Left ventricle myocardium inferior (tissue), 1 donor: ENCODE data around the gene BCAS3. TPM values are rescaled to one million over a fixed set of nuclear protein-coding genes. Genes with fewer than 3 reads are reported as not detected.

Source experiments
- DNase-seq: peaks from one replicate; pipeline ENCODE4 v3.0.0-alpha.2; 2020
- H3K27ac ChIP-seq: fragments of 200-600 bp; replicated peaks from 2 replicates; pipeline ENCODE4 v1.8.0; 2021
- H3K27me3 ChIP-seq: fragments of 200-600 bp; 2 replicates; pipeline ENCODE4 v1.8.0; 2021; ENCODE audit warnings: low read depth
- H3K36me3 ChIP-seq: fragments of 200-600 bp; 2 replicates; pipeline ENCODE4 v1.8.0; 2021
- H3K4me1 ChIP-seq: fragments of 200-600 bp; 2 replicates; pipeline ENCODE4 v1.8.0; 2021
- H3K4me3 ChIP-seq: fragments of 200-600 bp; 2 replicates; pipeline ENCODE4 v1.8.0; 2021; ENCODE audit warnings: mild to moderate bottlenecking, moderate library complexity
- H3K9me3 ChIP-seq: fragments of 200-600 bp; replicated peaks from 2 replicates; pipeline ENCODE4 v1.8.0; 2021
- intact Hi-C: fragments of 100-400 bp; cut with micrococcal nuclease; formaldehyde crosslinking; loops from one replicate; pipeline ENCODE4 v1.11.0; 2022
- total RNA-seq: library from RNA; stranded (reverse); fragmentation: NEBNext Ultra II Directional; extraction: Animal tissue kit (Norgen Biotek cat#: 25700); gene quantifications from one replicate; pipeline ENCODE4 v1.2.1, GENCODE V29; 2021
- TF ChIP-seq, protein P1 (sequence below): fragments of 200-600 bp; IDR thresholded peaks from 2 replicates; pipeline ENCODE4 v1.8.0; 2021; ENCODE audit warnings: antibody characterized with exemption, mild to moderate bottlenecking, borderline replicate concordance
- donor health status: DM: no; HTN: yes; CAD: no; lungs with severe emphysema.

Gene BCAS3
- total RNA-seq, 1 donor from 2014 or later: 16.5 TPM

DNA sequence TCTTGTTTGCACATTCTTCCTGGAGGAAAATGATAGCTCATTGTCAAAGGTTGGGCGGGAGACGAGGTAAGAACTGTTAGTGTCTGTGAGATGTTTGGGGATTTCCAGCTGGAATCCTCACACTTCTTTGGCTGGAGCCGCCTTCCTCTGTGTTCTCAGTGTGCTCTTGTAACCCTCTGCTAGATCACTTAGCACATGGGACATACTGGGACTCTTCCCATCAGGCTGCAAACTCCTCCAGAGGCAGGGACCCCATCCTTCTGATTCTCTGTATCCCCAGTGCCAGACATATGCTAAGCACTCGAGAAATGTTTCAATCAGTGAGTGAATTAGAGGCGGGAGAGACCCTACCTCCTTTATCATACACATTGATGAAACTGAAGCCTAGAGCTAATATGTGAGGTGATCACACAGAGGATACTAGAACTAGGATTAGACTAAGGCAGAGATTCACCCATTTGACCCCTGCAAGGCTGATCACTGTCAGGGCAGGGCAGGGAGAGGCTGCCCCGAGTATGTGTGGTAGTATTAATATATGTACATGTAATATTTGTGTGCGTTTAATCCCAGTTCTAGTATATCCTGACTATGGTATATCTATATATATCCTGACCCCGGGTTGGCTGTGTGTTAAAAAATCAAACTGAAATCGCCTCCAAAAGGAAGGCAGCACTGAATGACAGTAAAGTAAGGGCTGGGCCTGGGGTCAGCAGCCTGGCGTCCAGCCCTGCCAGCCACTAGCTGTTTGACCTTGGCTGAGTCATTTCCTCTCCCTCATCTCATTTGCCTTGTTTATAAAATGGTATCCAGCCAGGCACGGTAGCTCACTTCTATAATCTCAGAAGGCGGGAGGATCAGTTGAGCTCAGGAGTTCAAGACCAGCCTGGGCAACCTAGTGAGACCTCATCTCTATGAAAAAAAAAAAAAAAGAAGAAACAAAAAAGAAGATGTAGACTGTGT is 646.5 kb downstream of the BCAS3 start:
- peaks cover 44% of the 10 kb centered on the region for H3K4me1 ChIP-seq
- DNase-seq: no peak
- no peaks in the 10 kb centered on the region for H3K9me3 ChIP-seq
- TF ChIP-seq, protein P1, sequence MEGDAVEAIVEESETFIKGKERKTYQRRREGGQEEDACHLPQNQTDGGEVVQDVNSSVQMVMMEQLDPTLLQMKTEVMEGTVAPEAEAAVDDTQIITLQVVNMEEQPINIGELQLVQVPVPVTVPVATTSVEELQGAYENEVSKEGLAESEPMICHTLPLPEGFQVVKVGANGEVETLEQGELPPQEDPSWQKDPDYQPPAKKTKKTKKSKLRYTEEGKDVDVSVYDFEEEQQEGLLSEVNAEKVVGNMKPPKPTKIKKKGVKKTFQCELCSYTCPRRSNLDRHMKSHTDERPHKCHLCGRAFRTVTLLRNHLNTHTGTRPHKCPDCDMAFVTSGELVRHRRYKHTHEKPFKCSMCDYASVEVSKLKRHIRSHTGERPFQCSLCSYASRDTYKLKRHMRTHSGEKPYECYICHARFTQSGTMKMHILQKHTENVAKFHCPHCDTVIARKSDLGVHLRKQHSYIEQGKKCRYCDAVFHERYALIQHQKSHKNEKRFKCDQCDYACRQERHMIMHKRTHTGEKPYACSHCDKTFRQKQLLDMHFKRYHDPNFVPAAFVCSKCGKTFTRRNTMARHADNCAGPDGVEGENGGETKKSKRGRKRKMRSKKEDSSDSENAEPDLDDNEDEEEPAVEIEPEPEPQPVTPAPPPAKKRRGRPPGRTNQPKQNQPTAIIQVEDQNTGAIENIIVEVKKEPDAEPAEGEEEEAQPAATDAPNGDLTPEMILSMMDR: no peak
- no peaks in the 10 kb centered on the region for H3K27me3 ChIP-seq
- peak overlapping the region; percentile 79 for H3K27ac ChIP-seq
- no peaks in the 10 kb centered on the region for H3K36me3 ChIP-seq
- H3K4me3 ChIP-seq: no peak overlapping the region
- intact Hi-C loops: no loop called here

DNA sequence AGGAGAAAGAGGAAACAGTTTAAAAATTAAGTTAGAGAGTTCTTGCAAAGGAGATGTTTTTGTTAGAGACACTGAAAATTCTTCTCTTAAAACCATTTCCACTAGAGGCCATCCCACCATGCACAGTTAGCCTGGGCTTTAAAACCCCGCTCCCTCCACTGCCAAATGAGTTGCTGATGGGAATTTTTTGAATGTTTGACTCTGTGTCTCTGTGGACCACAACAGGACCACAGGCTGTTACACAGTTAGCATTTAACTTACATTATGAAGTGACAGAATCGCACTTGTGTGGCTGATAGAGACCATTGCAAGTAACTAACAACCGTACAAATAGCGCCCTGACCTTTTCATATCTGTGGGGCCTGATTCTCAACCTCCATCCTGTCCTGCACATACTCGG is 647.3 kb downstream of the BCAS3 start:
- Histone ChIP-seq H3K27ac (peak overlapping the region; percentile 79), H3K36me3 (no peaks in the 10 kb centered on the region), H3K9me3 (no peaks in the 10 kb centered on the region), H3K4me1 (peaks cover 44% of the 10 kb centered on the region), H3K27me3 (no peaks in the 10 kb centered on the region), H3K4me3 (no peak overlapping the region)
- DNase-seq: no peak
- TF ChIP-seq, protein P1: no peak
- intact Hi-C loops: no loop called here

DNA sequence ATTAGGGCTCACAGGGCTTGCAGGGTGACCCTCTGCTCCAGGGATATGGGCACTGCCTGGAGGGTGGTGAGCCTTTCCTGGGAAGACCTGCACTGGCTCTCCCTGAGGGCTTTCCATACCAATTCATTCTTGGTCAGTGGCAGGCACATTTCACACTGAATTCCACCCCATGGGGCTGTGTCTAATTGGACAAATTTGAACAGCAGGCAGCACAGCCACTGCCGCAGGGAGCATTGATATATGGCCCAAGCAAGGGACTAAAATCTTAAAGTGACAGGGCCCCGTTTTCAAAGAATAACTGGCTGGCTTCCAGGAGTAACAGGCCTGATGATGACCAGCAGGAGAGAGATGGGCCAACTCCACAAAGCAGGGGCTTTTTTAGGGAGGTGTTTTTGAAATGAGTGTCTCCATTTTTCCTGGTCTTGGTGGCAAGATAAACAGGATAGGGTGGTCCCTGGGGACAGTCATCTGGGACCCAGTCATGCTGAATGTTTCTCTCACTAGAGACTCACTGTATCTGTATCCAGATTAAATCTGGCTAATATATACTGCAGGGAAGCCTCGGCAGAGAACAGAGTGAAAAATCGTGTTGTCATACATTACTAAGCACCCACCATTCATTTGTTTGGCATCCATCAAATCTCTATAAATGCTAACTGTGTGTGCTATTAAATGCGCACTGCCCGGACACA is 647.9 kb downstream of the BCAS3 start:
- TF ChIP-seq, protein P1: no peak
- intact Hi-C loops: no loop called here
- H3K4me3 ChIP-seq: no peak overlapping the region
- H3K27ac ChIP-seq: peak overlapping the region; percentile 79
- no peak for DNase-seq
- H3K4me1 ChIP-seq: peaks cover 46% of the 10 kb centered on the region
- no peaks in the 10 kb centered on the region for H3K27me3 ChIP-seq
- no peaks in the 10 kb centered on the region for H3K36me3 ChIP-seq
- H3K9me3 ChIP-seq: no peaks in the 10 kb centered on the region

DNA sequence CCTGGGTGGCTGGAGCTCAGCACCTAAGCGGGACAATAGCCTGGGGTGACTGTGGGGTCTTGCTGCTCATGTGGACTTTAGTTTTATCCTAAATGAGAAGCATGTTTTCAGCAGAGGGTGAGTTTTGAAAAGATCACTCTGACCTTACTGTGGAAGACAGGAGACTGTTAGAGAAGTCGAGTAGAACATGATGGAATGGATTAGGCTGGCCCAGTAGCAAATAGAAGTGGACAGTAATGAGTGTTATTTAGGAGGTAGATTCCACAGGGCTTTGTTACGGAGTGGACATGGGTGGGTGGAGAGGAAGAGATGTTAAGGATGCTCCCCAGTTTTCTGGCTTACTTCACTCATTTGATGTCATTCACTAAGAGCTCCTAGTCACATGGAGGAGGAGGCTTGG is 648.7 kb downstream of the BCAS3 start:
- Histone ChIP-seq H3K27ac (peak overlapping the region; percentile 79), H3K4me1 (peaks cover 54% of the 10 kb centered on the region), H3K9me3 (no peaks in the 10 kb centered on the region), H3K36me3 (no peaks in the 10 kb centered on the region), H3K4me3 (no peak overlapping the region), H3K27me3 (no peaks in the 10 kb centered on the region)
- no peak for DNase-seq
- intact Hi-C loops: no loop called here
- TF ChIP-seq, protein P1: no peak

DNA sequence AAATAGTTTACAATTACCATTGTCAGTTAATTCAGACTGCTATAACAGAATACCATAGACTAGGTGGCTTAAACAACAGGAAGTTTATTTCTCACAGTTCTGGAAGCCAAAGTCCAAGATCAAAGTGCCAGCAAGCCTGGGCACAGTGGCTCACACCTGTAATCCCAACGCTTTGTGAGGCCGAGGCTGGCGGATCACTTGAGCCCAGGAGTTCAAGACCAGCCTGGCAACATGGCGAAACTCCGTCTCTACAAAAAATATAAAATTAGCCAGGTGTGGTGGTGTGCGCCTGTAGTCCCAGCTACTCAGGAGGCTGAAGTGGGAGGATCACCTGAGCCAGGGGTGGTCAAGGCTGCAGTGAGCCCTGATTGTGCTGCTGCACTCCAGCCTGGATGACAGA is 650.7 kb downstream of the BCAS3 start:
- no peak overlapping the region for H3K27ac ChIP-seq
- H3K4me3 ChIP-seq: no peak overlapping the region
- TF ChIP-seq, protein P1: no peak
- intact Hi-C loops: no loop called here
- H3K9me3 ChIP-seq: no peaks in the 10 kb centered on the region
- H3K36me3 ChIP-seq: no peaks in the 10 kb centered on the region
- H3K27me3 ChIP-seq: no peaks in the 10 kb centered on the region
- no peak for DNase-seq
- peaks cover 50% of the 10 kb centered on the region for H3K4me1 ChIP-seq
